Measurements from ENCODE around the gene CD38. TPM values are rescaled to one million over a fixed set of nuclear protein-coding genes. Genes with fewer than 3 reads are reported as not detected.

CD38 gene
- total RNA-seq, 4 donors from 2014 or later: 2.7 to 7.5 (median 3.4) TPM; not detected in 1

GRCh38 chr4:15874671-15875070 is 96.5 kb downstream of the CD38 start:
- H3K4me3 ChIP-seq: no peak overlapping the region
- no peaks in the 10 kb centered on the region for H3K36me3 ChIP-seq
- H3K27me3 ChIP-seq: no peaks in the 10 kb centered on the region
- no peak for TF ChIP-seq CTCF (IDR thresholded peaks at IDR 0.05)
- no peak for TF ChIP-seq POLR2AphosphoS5 (IDR thresholded peaks at IDR 0.05)
- no peak for TF ChIP-seq POLR2A (IDR thresholded peaks at IDR 0.05)
- TF ChIP-seq EP300 (IDR thresholded peaks at IDR 0.05; ENCODE audit: low read depth): no peak
- 73 to 79% methylated on average over 3 to 4 of the region's 4 CpGs for WGBS, 2 donors (ENCODE audit: low coverage in 1 of 2)
- no peaks in the 10 kb centered on the region for H3K4me1 ChIP-seq
- no peak overlapping the region for H3K27ac ChIP-seq
- H3K9me3 ChIP-seq: no peaks in the 10 kb centered on the region
- in situ Hi-C loops (cut with MboI; ENCODE audit: low pct_ligation_motif_present in 1 of 4, low pct_unique_long_range_greater_than_20kb in 1 of 4, low sequenced_read_pairs in 3 of 4): loop anchor here in 1 of 4 donors (25.0 kb wide), 1 partner anchor 137 kb away; no protein-coding TSS in a partner anchor
- no peak for DNase-seq
- intact Hi-C loops (cut with DNase I; ENCODE audit: low total_unique reads): no loop called here

GRCh38 chr4:15875663-15876460 is 97.7 kb downstream of the CD38 start:
- no peak for TF ChIP-seq POLR2AphosphoS5 (IDR thresholded peaks at IDR 0.05)
- no peak for TF ChIP-seq POLR2A (IDR thresholded peaks at IDR 0.05)
- no peak for TF ChIP-seq CTCF (IDR thresholded peaks at IDR 0.05)
- no peak for TF ChIP-seq EP300 (IDR thresholded peaks at IDR 0.05; ENCODE audit: low read depth)
- Histone ChIP-seq H3K27me3 (no peaks in the 10 kb centered on the region), H3K36me3 (no peaks in the 10 kb centered on the region), H3K27ac (no peak overlapping the region), H3K4me3 (no peak overlapping the region), H3K4me1 (no peaks in the 10 kb centered on the region), H3K9me3 (no peaks in the 10 kb centered on the region)
- whole genome bisulfite sequencing, 2 donors (ENCODE audit: low coverage in 1 of 2): 69 to 100% methylated on average over 1 to 5 of the region's 5 CpGs
- in situ Hi-C loops (cut with MboI; ENCODE audit: low pct_ligation_motif_present in 1 of 4, low pct_unique_long_range_greater_than_20kb in 1 of 4, low sequenced_read_pairs in 3 of 4) (no loop called here), intact Hi-C loops (cut with DNase I; ENCODE audit: low total_unique reads) (no loop called here)
- no peak for DNase-seq

- WGBS, 2 donors (ENCODE audit: low coverage in 1 of 2): 80 to 93% methylated on average over 2 to 3 of the region's 3 CpGs
These were observed 99.9 kb downstream of the CD38 start for GRCh38 chr4:15878011-15878410.

More at GRCh38 chr4:15878011-15878410, 99.9 kb downstream of the CD38 start:
- no peak for DNase-seq
- no peaks in the 10 kb centered on the region for H3K36me3 ChIP-seq
- H3K27me3 ChIP-seq: no peaks in the 10 kb centered on the region
- peaks cover 3 to 7% (median 4%) of the 10 kb centered on the region in 4 donors for H3K4me1 ChIP-seq
- TF ChIP-seq POLR2AphosphoS5 (IDR thresholded peaks at IDR 0.05) (no peak), EP300 (IDR thresholded peaks at IDR 0.05; ENCODE audit: low read depth) (no peak), CTCF (IDR thresholded peaks at IDR 0.05) (no peak), POLR2A (IDR thresholded peaks at IDR 0.05) (no peak)
- H3K9me3 ChIP-seq: no peaks in the 10 kb centered on the region
- no peak overlapping the region for H3K27ac ChIP-seq
- intact Hi-C loops (cut with DNase I; ENCODE audit: low total_unique reads): no loop called here
- in situ Hi-C loops (cut with MboI; ENCODE audit: low pct_ligation_motif_present in 1 of 4, low pct_unique_long_range_greater_than_20kb in 1 of 4, low sequenced_read_pairs in 3 of 4): no loop called here
- H3K4me3 ChIP-seq: no peak overlapping the region

All from transverse colon (tissue), 4 donors.